GM12878 (cell line): ENCODE results near the gene ZNF331. TPM values are rescaled to one million over a fixed set of nuclear protein-coding genes. Genes with fewer than 3 reads are reported as not detected.

Experiments used
- ATAC-seq: fragments of 200-7000 bp; cut with Tn5 transposase; 3 replicates; pipeline ENCODE4 v1.9.1; 2020; ENCODE audit warnings: mild to moderate bottlenecking, moderate library complexity
- BruUV-seq: library from RNA; stranded (reverse); fragments of 400-500 nt; replicated peaks from 2 replicates; lab custom pipeline; 2021; lab: Mats Ljungman, UMichigan
- CTCF ChIA-PET: fragments of 300-600 bp; sonication (Branson Sonifier 250); formaldehyde crosslinking; extraction: SDS; loops from one replicate; lab custom pipeline; 2021; ENCODE audit warnings: inconsistent platforms; lab: Yijun Ruan, JAX
- POLR2A ChIA-PET: fragments of 350-600 bp; formaldehyde crosslinking; extraction: SDS; loops from one replicate; lab custom pipeline; 2021; ENCODE audit warnings: inconsistent platforms; lab: Charles Lee
- RAD21 ChIA-PET: fragments of 300-600 bp; sonication (Branson Sonifier 250); formaldehyde crosslinking; loops from one replicate; lab custom pipeline; 2023; ENCODE audit warnings: antibody characterized with exemption; ENCODE audit not compliant: unreplicated experiment; lab: Charles Lee
- SMC1A ChIA-PET: fragments of 300-600 bp; sonication (Branson Sonifier 250); formaldehyde crosslinking; loops from one replicate; lab custom pipeline; 2023; ENCODE audit not compliant: unreplicated experiment, uncharacterized antibody; lab: Charles Lee
- DNase-seq: peaks from one replicate; pipeline ENCODE4 v3.0.0-alpha.2; 2011; ENCODE audit warnings: low read depth, low spot score
- FAIRE-seq: peaks from 3 replicates; lab custom pipeline; 2011; peaks lifted over from hg19 to GRCh38; lab: Jason Lieb, UNC
- H2AFZ ChIP-seq: 2 replicates; pipeline ENCODE4 v1.6.0; 2011; ENCODE audit warnings: low read depth, low read length, control low read depth; ENCODE audit not compliant: control insufficient read depth
- H3K27ac ChIP-seq: 2 replicates; pipeline ENCODE4 v1.5.1; 2011; ENCODE audit warnings: control low read depth; ENCODE audit not compliant: control insufficient read depth, insufficient read depth
- H3K27me3 ChIP-seq, 2 experiments: replicated peaks in 1 of 2; 2 replicates each; pipeline versions ENCODE4 v1.6.0 to v1.6.1; 2011; ENCODE audit warnings: low read length in 1 of 2; ENCODE audit not compliant: control insufficient read depth in 2 of 2, insufficient read depth in 2 of 2
- H3K36me3 ChIP-seq, 2 experiments: 2 replicates each; pipeline ENCODE4 v1.5.1; 2011; ENCODE audit warnings: low read length in 1 of 2; ENCODE audit not compliant: control insufficient read depth in 2 of 2, insufficient read depth in 2 of 2
- H3K4me1 ChIP-seq: 2 replicates; pipeline ENCODE4 v1.6.1; 2011; ENCODE audit warnings: mild to moderate bottlenecking, low read length, moderate library complexity, mixed read lengths; ENCODE audit not compliant: control insufficient read depth, insufficient read depth
- H3K4me2 ChIP-seq: 2 replicates; pipeline ENCODE4 v1.6.0; 2011; ENCODE audit warnings: control low read depth; ENCODE audit not compliant: control insufficient read depth, insufficient read depth
- H3K4me3 ChIP-seq: fragments of 200-600 bp; sonication (generic); 2 replicates; pipeline ENCODE4 v1.5.1; 2016
- H3K79me2 ChIP-seq: 2 replicates; pipeline ENCODE4 v1.6.0; 2011; ENCODE audit warnings: low read length; ENCODE audit not compliant: control insufficient read depth, insufficient read depth
- H3K9ac ChIP-seq: 2 replicates; pipeline ENCODE4 v1.8.0; 2011; ENCODE audit warnings: low read length, control low read depth, mixed read lengths; ENCODE audit not compliant: control insufficient read depth, insufficient read depth
- H3K9me3 ChIP-seq: replicated peaks from 3 replicates; pipeline ENCODE4 v1.5.1; 2011; ENCODE audit warnings: mild to moderate bottlenecking, low read length; ENCODE audit not compliant: control insufficient read depth, insufficient read depth
- H4K20me1 ChIP-seq: 2 replicates; pipeline ENCODE4 v1.6.0; 2011; ENCODE audit not compliant: control insufficient read depth, insufficient read depth
- BACH1 ChIP-seq: fragments of 450-650 bp; IDR thresholded peaks from 2 replicates; pipeline ENCODE4 v1.6.1; 2017; ENCODE audit warnings: mild to moderate bottlenecking, borderline replicate concordance
- EZH2 ChIP-seq: IDR thresholded peaks from 2 replicates; pipeline ENCODE4 v1.6.1; 2012; ENCODE audit warnings: low read depth, mild to moderate bottlenecking, control low read depth, inconsistent platforms, low read length, borderline replicate concordance; ENCODE audit not compliant: control insufficient read depth
- HDAC2 ChIP-seq: fragments of 200-600 bp; sonication (generic); IDR thresholded peaks from 2 replicates; pipeline ENCODE4 v1.6.1; 2017
- HDGF ChIP-seq: fragments of 450-650 bp; IDR thresholded peaks from 2 replicates; pipeline ENCODE4 v1.6.1; 2016; ENCODE audit warnings: antibody characterized with exemption
- HSF1 ChIP-seq: fragments of 150-350 bp; IDR thresholded peaks from 2 replicates; pipeline ENCODE4 v1.6.1; 2014; ENCODE audit warnings: mild to moderate bottlenecking, low read depth, low read length
- MLLT1 ChIP-seq: fragments of 450-650 bp; IDR thresholded peaks from 2 replicates; pipeline ENCODE4 v1.6.1; 2016; ENCODE audit warnings: mild to moderate bottlenecking
- NFYB ChIP-seq: IDR thresholded peaks from 2 replicates; pipeline ENCODE4 v1.6.1; 2011; ENCODE audit warnings: low read depth, mild to moderate bottlenecking, low read length, improper control_type of control experiment, moderate library complexity; ENCODE audit not compliant: insufficient read depth
- NR2C1 ChIP-seq: fragments of 450-650 bp; IDR thresholded peaks from 2 replicates; pipeline ENCODE4 v1.6.1; 2017; ENCODE audit warnings: antibody characterized with exemption, mild to moderate bottlenecking, moderate library complexity
- PML ChIP-seq: IDR thresholded peaks from 2 replicates; pipeline ENCODE4 v1.6.1; 2012; ENCODE audit warnings: low read length, inconsistent platforms
- SIN3A ChIP-seq: IDR thresholded peaks from 2 replicates; pipeline ENCODE4 v1.6.1; 2012; ENCODE audit warnings: low read depth, low read length, improper control_type of control experiment
- ZZZ3 ChIP-seq: IDR thresholded peaks from 2 replicates; pipeline ENCODE4 v1.6.1; 2011; ENCODE audit warnings: low read depth; ENCODE audit not compliant: control insufficient read depth, insufficient read length
- WGBS: methylation state at CpG from one replicate; pipeline ENCODE4 v1.1.6; 2016; ENCODE audit warnings: low lambda C conversion rate; ENCODE audit not compliant: insufficient replicate concordance, insufficient coverage; ENCODE audit errors: missing lambda C conversion rate; 5-methylcytosine and 5-hydroxymethylcytosine counted together
- in situ Hi-C: fragments of 300-500 bp; cut with MboI; formaldehyde crosslinking; loops from 9 replicates; pipeline ENCODE4 v1.14.3; 2018; ENCODE audit warnings: mixed read lengths
- intact Hi-C: fragments of 100-400 bp; cut with micrococcal nuclease; formaldehyde crosslinking; loops from one replicate; pipeline ENCODE4 v1.14.2; 2022; ENCODE audit not compliant: unreplicated experiment
- polyA plus RNA-seq, 11 experiments: library from polyadenylated mRNA; depleted of rRNA in 4 of 11; unstranded in 6 of 11; stranded (reverse) in 5 of 11; fragments of >200 nt; fragmentation: Nextera tagmentation in 4 of 11; fragmentation: Illumina TruSeq in 1 of 11; extraction: Ambion mirVana in 4 of 11; extraction: Trizol in 1 of 11; gene quantifications; 1 replicate in 1 of 11; 2 replicates in 10 of 11; pipeline versions ENCODE4 v1.2.1 to v1.2.3, GENCODE V29; 2011 to 2016; ENCODE audit warnings: inconsistent platforms in 2 of 11, missing spikeins in 2 of 11, low read depth in 1 of 11
- total RNA-seq, 4 experiments: library from RNA; depleted of rRNA in 3 of 4; stranded (reverse); fragments of >200 nt in 3 of 4; fragmentation: Illumina TruSeq in 1 of 4; extraction: Trizol in 1 of 4; gene quantifications; 2 replicates each; pipeline versions ENCODE4 v1.2.1 to v1.2.3, GENCODE V29; 2013 to 2021
- TF ChIP-seq, protein P1 (sequence below): fragments of 450-650 bp; IDR thresholded peaks from 2 replicates; pipeline ENCODE4 v1.6.1; 2014; ENCODE audit warnings: mild to moderate bottlenecking
- TF ChIP-seq, protein P2 (sequence below): IDR thresholded peaks from 2 replicates; pipeline ENCODE4 v1.6.1; 2011; ENCODE audit warnings: borderline replicate concordance, low read depth, mild to moderate bottlenecking, moderate library complexity, low read length; ENCODE audit not compliant: insufficient read depth, poor library complexity, severe bottlenecking

Gene ZNF331
- total and polyA plus RNA-seq, 10 of the 15 experiments (the other 5 are each of a cell fraction or from before 2014, with no cell fraction given): 2.6 to 11.5 (median 5.3) TPM

DNA sequence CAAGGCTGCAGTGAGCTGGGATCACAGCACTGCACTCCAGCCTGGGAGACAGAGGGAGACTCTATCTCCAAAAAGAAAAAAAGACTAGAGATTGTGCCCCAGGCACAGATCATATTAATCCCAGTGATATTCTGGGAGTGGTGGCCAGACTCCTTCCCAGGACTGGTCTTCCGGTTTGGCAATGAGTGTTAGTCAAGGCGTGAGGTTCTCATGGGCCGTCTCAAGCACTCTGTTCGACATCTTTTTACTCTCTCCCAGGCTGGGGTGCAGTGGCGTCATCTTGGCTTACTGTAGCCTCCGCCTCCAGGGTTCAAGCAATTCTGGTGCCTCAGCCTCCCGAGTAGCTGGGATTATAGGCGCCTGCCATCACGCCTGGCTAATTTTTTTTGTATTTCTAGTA lies 88.5 kb downstream of the ZNF331 start (continued):
- no peak for TF ChIP-seq NR2C1
- no peak for TF ChIP-seq ZZZ3
- no peak for TF ChIP-seq PML
- no peak for TF ChIP-seq HDAC2
- no peak for TF ChIP-seq HSF1

DNA sequence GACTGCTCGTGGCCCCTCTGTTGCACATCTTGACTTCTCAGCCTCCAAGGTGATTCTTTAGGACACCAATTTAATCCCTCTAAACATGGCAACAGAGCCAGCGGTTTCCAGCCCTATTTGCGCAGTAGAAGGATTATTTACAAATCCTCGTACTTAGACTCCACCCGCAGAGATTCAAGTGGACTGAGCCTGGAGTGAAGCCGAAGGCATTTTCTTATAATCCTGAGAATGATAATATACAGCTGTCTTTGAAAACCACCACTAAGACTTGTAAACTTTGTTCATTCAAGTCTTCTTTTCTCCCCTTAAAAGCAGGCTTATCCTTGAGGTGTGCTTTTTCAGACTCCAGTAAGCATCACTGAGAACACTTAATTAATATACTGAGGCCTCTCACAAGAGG lies 89.0 kb downstream of the ZNF331 start:
- in situ Hi-C loops (no loop called here), intact Hi-C loops (no loop called here)
- no peaks in the 10 kb centered on the region for H3K36me3 ChIP-seq
- BruUV-seq: no TSS peak
- SMC1A ChIA-PET: no interaction called here
- no peaks in the 10 kb centered on the region for H3K27me3 ChIP-seq
- 27% methylated on average over 6 of the region's 6 CpGs for WGBS
- H3K4me2 ChIP-seq: no peak overlapping the region
- H3K4me3 ChIP-seq: no peak overlapping the region
- no peak for ATAC-seq
- H3K9ac ChIP-seq: no peak overlapping the region
- DNase-seq: no peak
- H3K4me1 ChIP-seq: no peaks in the 10 kb centered on the region
- POLR2A ChIA-PET: no interaction called here
- TF ChIP-seq NFYB (no peak), BACH1 (no peak), EZH2 (no peak), MLLT1 (no peak), SIN3A (no peak), HDGF (no peak)
- TF ChIP-seq, protein P1, sequence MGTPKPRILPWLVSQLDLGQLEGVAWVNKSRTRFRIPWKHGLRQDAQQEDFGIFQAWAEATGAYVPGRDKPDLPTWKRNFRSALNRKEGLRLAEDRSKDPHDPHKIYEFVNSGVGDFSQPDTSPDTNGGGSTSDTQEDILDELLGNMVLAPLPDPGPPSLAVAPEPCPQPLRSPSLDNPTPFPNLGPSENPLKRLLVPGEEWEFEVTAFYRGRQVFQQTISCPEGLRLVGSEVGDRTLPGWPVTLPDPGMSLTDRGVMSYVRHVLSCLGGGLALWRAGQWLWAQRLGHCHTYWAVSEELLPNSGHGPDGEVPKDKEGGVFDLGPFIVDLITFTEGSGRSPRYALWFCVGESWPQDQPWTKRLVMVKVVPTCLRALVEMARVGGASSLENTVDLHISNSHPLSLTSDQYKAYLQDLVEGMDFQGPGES: no peak
- TF ChIP-seq, protein P2, sequence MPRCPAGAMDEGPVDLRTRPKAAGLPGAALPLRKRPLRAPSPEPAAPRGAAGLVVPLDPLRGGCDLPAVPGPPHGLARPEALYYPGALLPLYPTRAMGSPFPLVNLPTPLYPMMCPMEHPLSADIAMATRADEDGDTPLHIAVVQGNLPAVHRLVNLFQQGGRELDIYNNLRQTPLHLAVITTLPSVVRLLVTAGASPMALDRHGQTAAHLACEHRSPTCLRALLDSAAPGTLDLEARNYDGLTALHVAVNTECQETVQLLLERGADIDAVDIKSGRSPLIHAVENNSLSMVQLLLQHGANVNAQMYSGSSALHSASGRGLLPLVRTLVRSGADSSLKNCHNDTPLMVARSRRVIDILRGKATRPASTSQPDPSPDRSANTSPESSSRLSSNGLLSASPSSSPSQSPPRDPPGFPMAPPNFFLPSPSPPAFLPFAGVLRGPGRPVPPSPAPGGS: no peak
- H4K20me1 ChIP-seq: no peaks in the 10 kb centered on the region
- H3K79me2 ChIP-seq: no peaks in the 10 kb centered on the region
- RAD21 ChIA-PET: no interaction called here
- H3K27ac ChIP-seq: no peak overlapping the region
- no peak overlapping the region for H2AFZ ChIP-seq
- no peak for FAIRE-seq
- CTCF ChIA-PET: no interaction called here
- no peaks in the 10 kb centered on the region; the same call in 2 of the 3 replicates for H3K9me3 ChIP-seq
